Endothelial cell of umbilical vein (primary cell): ENCODE measurements around the gene NAP1L4. TPM values are rescaled to one million over a fixed set of nuclear protein-coding genes. Genes with fewer than 3 reads are reported as not detected.

Source experiments
- BruUV-seq: library from RNA; stranded (reverse); fragments of 400-500 nt; replicated peaks from 2 replicates; lab custom pipeline; 2021; lab: Mats Ljungman, UMichigan
- CTCF ChIA-PET: fragments of 300-600, 350-600 bp; sonication (Branson Sonifier 250); formaldehyde crosslinking; loops from one replicate; lab custom pipeline; 2021; ENCODE audit warnings: antibody characterized with exemption, inconsistent platforms; lab: Charles Lee
- POLR2A ChIA-PET: fragments of 300-600, 350-600 bp; sonication (Branson Sonifier 250); formaldehyde crosslinking; loops from one replicate; lab custom pipeline; 2021; ENCODE audit warnings: antibody characterized with exemption, inconsistent platforms; lab: Charles Lee
- DNase-seq: peaks from one replicate; pipeline ENCODE4 v3.0.0-alpha.2; 2011; ENCODE audit warnings: low read depth, low spot score
- FAIRE-seq: peaks from 2 replicates; lab custom pipeline; 2011; peaks lifted over from hg19 to GRCh38; lab: Jason Lieb, UNC
- H2AFZ ChIP-seq: 2 replicates; pipeline ENCODE4 v1.6.0; 2012; ENCODE audit warnings: low read depth, low read length, control low read depth, inconsistent platforms
- H3K27ac ChIP-seq: 2 replicates; pipeline ENCODE4 v1.5.1; 2011; ENCODE audit warnings: low read depth, mild to moderate bottlenecking, control low read depth, low read length, moderate library complexity; ENCODE audit not compliant: insufficient read depth
- H3K27me3 ChIP-seq, 2 experiments: 2 replicates each; pipeline versions ENCODE4 v1.6.0 to v1.6.1; 2011; ENCODE audit warnings: low read length in 2 of 2, mixed read lengths in 1 of 2; ENCODE audit not compliant: control insufficient read depth in 2 of 2, insufficient read depth in 2 of 2
- H3K36me3 ChIP-seq, 2 experiments: 2 replicates in 1 of 2; 3 replicates in 1 of 2; pipeline ENCODE4 v1.5.1; 2011; ENCODE audit warnings: low read length in 2 of 2, mild to moderate bottlenecking in 1 of 2, moderate library complexity in 1 of 2; ENCODE audit not compliant: control insufficient read depth in 2 of 2, insufficient read depth in 2 of 2; ENCODE audit errors: extremely low read depth in 1 of 2
- H3K4me1 ChIP-seq: 3 replicates; pipeline ENCODE4 v1.5.1; 2011; ENCODE audit warnings: mild to moderate bottlenecking, low read length; ENCODE audit not compliant: control insufficient read depth, insufficient read depth; ENCODE audit errors: extremely low read depth
- H3K4me2 ChIP-seq: 2 replicates; pipeline ENCODE4 v1.6.1; 2011; ENCODE audit warnings: low read length, control low read depth, mixed read lengths; ENCODE audit not compliant: insufficient read depth
- H3K4me3 ChIP-seq, 3 experiments: fragments of 200-600 bp in 1 of 3; sonication (generic), shearing (Covaris generic) in 1 of 3; replicated peaks in 1 of 3; 2 replicates each; pipeline ENCODE4 v1.5.1; 2011 to 2016; ENCODE audit warnings: control low read depth in 3 of 3, low read length in 3 of 3, mild to moderate bottlenecking in 2 of 3, inconsistent platforms in 1 of 3, low read depth in 1 of 3, moderate library complexity in 1 of 3; ENCODE audit not compliant: insufficient read depth in 1 of 3
- H3K79me2 ChIP-seq: 2 replicates; pipeline ENCODE4 v1.6.0; 2012; ENCODE audit warnings: low read length, inconsistent platforms; ENCODE audit not compliant: control insufficient read depth, insufficient read depth
- H3K9ac ChIP-seq: replicated peaks from 2 replicates; pipeline ENCODE3; 2011; ENCODE audit warnings: low read length, control low read depth; ENCODE audit not compliant: insufficient read depth; ENCODE audit errors: extremely low read depth
- H3K9me1 ChIP-seq: replicated peaks from 3 replicates; pipeline ENCODE4 v1.6.0; 2011; ENCODE audit warnings: mild to moderate bottlenecking, low read length; ENCODE audit not compliant: control insufficient read depth, insufficient read depth; ENCODE audit errors: extremely low read depth
- H3K9me3 ChIP-seq: replicated peaks from 2 replicates; pipeline ENCODE4 v1.5.1; 2012; ENCODE audit warnings: low read length, inconsistent platforms; ENCODE audit not compliant: control insufficient read depth, insufficient read depth
- H4K20me1 ChIP-seq: replicated peaks from 2 replicates; pipeline ENCODE3; 2011; ENCODE audit warnings: mild to moderate bottlenecking, low read length; ENCODE audit not compliant: control insufficient read depth, insufficient read depth; ENCODE audit errors: extremely low read depth
- CTCF ChIP-seq, 2 donors: IDR thresholded peaks; 1 replicate in 1 of 2; 2 replicates in 1 of 2; pipeline ENCODE4 v1.5.1; 2011; ENCODE audit warnings: low read length in 2 of 2, mild to moderate bottlenecking in 2 of 2, moderate library complexity in 2 of 2, control low read depth in 1 of 2, inconsistent platforms in 1 of 2, low read depth in 1 of 2; ENCODE audit not compliant: insufficient read depth in 1 of 2; ENCODE audit errors: extremely low read depth in 1 of 2
- EZH2 ChIP-seq: IDR thresholded peaks from 2 replicates; pipeline ENCODE4 v1.6.1; 2012; ENCODE audit warnings: borderline replicate concordance, low read depth, mild to moderate bottlenecking, moderate library complexity, low read length, inconsistent platforms; ENCODE audit not compliant: severe bottlenecking
- GATA2 ChIP-seq: IDR thresholded peaks from 2 replicates; pipeline ENCODE4 v1.7.0; 2011; ENCODE audit warnings: low read depth, mild to moderate bottlenecking, moderate library complexity, mixed read lengths, low read length; ENCODE audit not compliant: insufficient read length, insufficient read depth
- MYC ChIP-seq: IDR thresholded peaks from one replicate; pipeline ENCODE4 v1.6.1; 2011; ENCODE audit warnings: mild to moderate bottlenecking, low read depth, low read length
- POLR2A ChIP-seq: IDR thresholded peaks from 2 replicates; pipeline ENCODE4 v1.6.1; 2012; ENCODE audit warnings: low read depth, mild to moderate bottlenecking, control low read depth, low read length
- POLR2AphosphoS5 ChIP-seq: IDR thresholded peaks from 2 replicates; pipeline ENCODE4 v1.6.1; 2012; ENCODE audit warnings: low read depth, mild to moderate bottlenecking, control low read depth, low read length, moderate library complexity; ENCODE audit not compliant: insufficient read depth
- dilution Hi-C: fragments of 300-500 bp; cut with MboI; formaldehyde crosslinking; loops from one replicate; pipeline ENCODE4 v1.15.0; 2019; ENCODE audit warnings: low sequenced_read_pairs; ENCODE audit not compliant: extremely low pct_ligation_motif_present
- intact Hi-C: fragments of 100-400 bp; cut with micrococcal nuclease; formaldehyde crosslinking; loops from one replicate; pipeline ENCODE4 v1.10.0; 2022
- polyA plus RNA-seq, 4 experiments: library from polyadenylated mRNA; depleted of rRNA in 3 of 4; stranded (reverse) in 3 of 4; unstranded in 1 of 4; fragments of >200 nt; gene quantifications; 2 replicates each; pipeline versions ENCODE4 v1.2.1 to v1.2.3, GENCODE V29; 2011 to 2012; ENCODE audit warnings: missing spikeins in 1 of 4
- total RNA-seq: library from RNA; stranded (reverse); gene quantifications from 2 replicates; pipeline ENCODE4 v1.2.3, GENCODE V29; 2021
- TF ChIP-seq, protein P1 (sequence below): IDR thresholded peaks from 2 replicates; pipeline ENCODE4 v1.6.1; 2011; ENCODE audit not compliant: insufficient read depth, insufficient read length

Gene NAP1L4
- total and polyA plus RNA-seq, 2 donors (not counting 3 experiments of a cell fraction or from before 2014, with no cell fraction given), result 100.0 to 177 TPM

GRCh38 chr11:2975594-2975993, 16.5 kb downstream of the NAP1L4 start:
- H3K9me1 ChIP-seq, result no peaks in the 10 kb centered on the region
- no peak for DNase-seq
- dilution Hi-C loops, result no loop called here
- H3K36me3 ChIP-seq, result peaks cover 23 to 26% of the 10 kb centered on the region in 2 experiments
- H3K4me2 ChIP-seq, result no peak overlapping the region
- H3K9me3 ChIP-seq, result no peaks in the 10 kb centered on the region
- BruUV-seq, result no TSS peak
- CTCF ChIA-PET, result interaction anchor here (0.8 to 2.0 kb wide), 9 partner anchors 8 to 443 kb away, joined by 3 to 15 read pairs (median 4); no protein-coding TSS in a partner anchor
- no peaks in the 10 kb centered on the region for H3K27me3 ChIP-seq
- H3K79me2 ChIP-seq, result peaks cover 47% of the 10 kb centered on the region
- no peak overlapping the region for H3K4me3 ChIP-seq
- TF ChIP-seq POLR2AphosphoS5 (no peak), POLR2A (no peak), EZH2 (no peak), CTCF (IDR thresholded peaks at IDR 0.05; ENCODE audit: extremely low read depth in 1 of 2, insufficient read depth in 1 of 2, low read depth in 1 of 2, low read length in 2 of 2) (peak; percentile 22 to 35), GATA2 (no peak), MYC (no peak)
- TF ChIP-seq, protein P1, sequence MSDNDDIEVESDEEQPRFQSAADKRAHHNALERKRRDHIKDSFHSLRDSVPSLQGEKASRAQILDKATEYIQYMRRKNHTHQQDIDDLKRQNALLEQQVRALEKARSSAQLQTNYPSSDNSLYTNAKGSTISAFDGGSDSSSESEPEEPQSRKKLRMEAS, result no peak
- H3K9ac ChIP-seq, result no peak overlapping the region
- no peaks in the 10 kb centered on the region for H4K20me1 ChIP-seq
- no peak overlapping the region for H2AFZ ChIP-seq
- POLR2A ChIA-PET, result no interaction called here
- no peak overlapping the region for H3K27ac ChIP-seq
- no peak for FAIRE-seq
- H3K4me1 ChIP-seq, result no peaks in the 10 kb centered on the region
- intact Hi-C loops, result loop anchor here (5.0 kb wide), 1 partner anchor 47 kb away; no protein-coding TSS in a partner anchor
